GM10266 (cell line): Measurements from ENCODE around the gene SLC39A11.

ENCODE experiments used
- DNase-seq: peaks from one replicate; pipeline ENCODE4 v3.0.0; 2012; ENCODE audit errors: extremely low spot score
- CTCF ChIP-seq: IDR thresholded peaks from 2 replicates; pipeline ENCODE4 v1.5.1; 2012; ENCODE audit warnings: mild to moderate bottlenecking, low read depth; ENCODE audit not compliant: control insufficient read depth, insufficient read depth; ENCODE audit errors: missing control alignments

The SLC39A11 gene

GRCh38 chr17:72603420-72604242, 488.9 kb downstream of the SLC39A11 start:
- DNase-seq = no peak
- TF ChIP-seq CTCF = no peak

- TF ChIP-seq CTCF = no peak
- DNase-seq = no peak
These were observed 489.7 kb downstream of the SLC39A11 start for GRCh38 chr17:72602517-72603419.

- TF ChIP-seq CTCF = no peak
- no peak for DNase-seq
These were observed 491.6 kb downstream of the SLC39A11 start for GRCh38 chr17:72600934-72601333.

- no peak for DNase-seq
- no peak for TF ChIP-seq CTCF
These were observed 492.6 kb downstream of the SLC39A11 start for GRCh38 chr17:72599891-72600290.

GRCh38 chr17:72598695-72599094, 493.8 kb downstream of the SLC39A11 start:
- TF ChIP-seq CTCF = no peak
- DNase-seq = no peak

- TF ChIP-seq CTCF = no peak
- DNase-seq = no peak
These were observed 495.0 kb downstream of the SLC39A11 start for GRCh38 chr17:72597354-72598087.
